DMS153 treated with DMSO at 0.1 percent for 48 hours (cell line): Measurements from ENCODE around the gene MEIS1.
"Not testable (repeated sequence)": the region's sequence is repeated elsewhere in the genome, so short reads cannot be mapped to it uniquely, and the experiment has no call there.

ENCODE experiments used
- DNase-seq: peaks from one replicate; lab custom pipeline; 2025; ENCODE audit not compliant: unreplicated experiment; lab: John Stamatoyannopoulos, UW

Gene MEIS1

DNA sequence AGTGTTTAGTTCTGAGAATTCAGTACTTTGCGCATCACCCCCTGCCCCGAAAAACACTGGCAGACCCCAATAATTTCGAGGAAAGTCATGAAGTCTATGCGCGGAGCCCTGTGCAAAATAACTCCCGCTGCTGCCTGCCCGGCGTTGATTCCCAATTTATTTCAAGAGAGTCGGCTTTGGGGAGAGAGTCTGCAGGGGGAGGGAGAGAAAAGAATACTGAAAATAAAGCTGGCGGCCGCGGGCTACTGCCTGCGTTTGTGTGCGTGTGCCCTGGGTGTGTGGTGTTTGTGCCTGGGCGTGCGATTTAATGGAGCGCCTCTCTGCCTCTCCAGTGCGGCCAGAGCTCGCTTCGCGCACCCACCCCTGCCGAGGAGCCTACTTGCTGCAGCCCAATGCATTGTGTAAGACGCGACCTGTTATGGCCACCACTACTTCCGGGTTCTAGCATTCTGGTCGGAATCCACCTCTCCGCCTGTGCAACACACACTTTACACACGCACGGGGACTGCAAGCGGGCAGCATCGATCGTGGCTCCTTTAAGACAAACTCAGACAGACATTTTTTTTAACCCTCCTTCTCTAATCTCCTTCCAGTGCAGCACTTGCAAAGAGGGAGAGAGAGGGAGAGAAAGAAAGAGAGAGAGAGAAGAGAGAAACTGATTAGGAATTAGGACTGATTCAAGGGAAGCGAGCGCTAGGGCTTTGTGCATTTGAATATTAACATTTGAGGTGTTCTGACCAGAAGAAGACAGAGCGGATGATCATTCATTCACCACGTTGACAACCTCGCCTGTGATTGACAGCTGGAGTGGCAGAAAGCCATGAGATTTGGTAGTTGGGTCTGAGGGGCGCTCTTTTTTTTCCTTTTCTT, at the start of gene MEIS1:
TSS of gene MEIS1 (plus strand) at position 447 of the 870 bp plus-strand sequence. CDS start 732 bp downstream, outside the sequence.
- DNase-seq: peak; percentile 91

DNA sequence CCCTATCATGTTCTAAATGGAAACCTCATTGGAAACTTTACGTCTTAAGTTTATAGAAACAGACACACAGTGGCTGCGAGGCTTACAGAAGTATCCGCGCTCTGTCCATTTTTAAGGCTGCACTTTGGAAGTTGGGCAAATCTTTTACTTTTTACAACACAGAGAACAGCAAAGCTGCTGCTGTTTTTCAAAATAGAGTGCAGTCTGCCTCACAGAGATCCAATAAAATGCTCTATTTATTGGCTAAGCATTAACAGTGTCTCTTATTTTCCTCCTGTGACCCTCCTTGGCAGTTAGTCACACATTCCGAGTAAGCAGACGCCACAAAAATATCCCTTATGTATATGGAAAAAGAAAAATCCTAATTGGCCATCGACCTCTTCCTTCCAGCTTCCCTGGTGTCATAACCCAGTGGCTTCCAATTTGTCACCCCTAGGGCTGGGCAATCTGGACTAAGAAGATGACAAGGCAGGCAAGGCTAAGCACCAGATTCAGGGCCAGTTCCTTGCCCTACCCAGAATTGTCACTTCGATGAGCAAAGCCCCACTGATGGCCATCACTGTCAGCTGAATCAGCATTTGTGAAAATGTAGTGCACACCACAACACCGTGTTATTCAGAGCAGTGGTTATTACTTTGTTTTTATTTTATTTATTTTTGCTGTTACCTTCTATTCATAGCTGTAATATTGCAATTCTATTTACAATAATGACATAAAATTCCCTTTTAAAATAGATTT, 47.7 kb upstream of the MEIS1 start:
- DNase-seq: no peak

DNA sequence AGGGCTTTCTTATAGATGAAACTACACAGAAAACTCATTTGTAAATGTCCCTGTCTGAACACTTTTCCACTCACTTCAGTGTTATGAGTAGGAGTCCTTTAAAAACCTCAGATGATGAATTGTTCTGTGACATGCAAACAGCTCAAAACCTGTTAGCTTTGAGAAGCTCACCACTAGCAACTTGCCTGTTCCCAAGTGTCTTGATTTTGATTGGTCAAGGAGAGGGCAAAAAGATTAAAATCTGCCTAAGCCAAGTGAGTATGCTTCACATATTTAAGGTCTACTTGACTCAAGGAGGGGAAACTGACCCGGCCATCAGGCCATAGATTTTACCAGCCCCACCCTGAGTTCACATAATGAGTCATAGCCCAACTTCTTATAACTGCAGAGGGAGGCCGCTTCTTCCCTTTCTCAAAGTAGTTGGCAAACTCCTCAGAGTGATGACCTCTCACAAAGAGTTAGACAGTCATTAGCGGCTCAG, 45.2 kb upstream of the MEIS1 start:
- DNase-seq: no peak

DNA sequence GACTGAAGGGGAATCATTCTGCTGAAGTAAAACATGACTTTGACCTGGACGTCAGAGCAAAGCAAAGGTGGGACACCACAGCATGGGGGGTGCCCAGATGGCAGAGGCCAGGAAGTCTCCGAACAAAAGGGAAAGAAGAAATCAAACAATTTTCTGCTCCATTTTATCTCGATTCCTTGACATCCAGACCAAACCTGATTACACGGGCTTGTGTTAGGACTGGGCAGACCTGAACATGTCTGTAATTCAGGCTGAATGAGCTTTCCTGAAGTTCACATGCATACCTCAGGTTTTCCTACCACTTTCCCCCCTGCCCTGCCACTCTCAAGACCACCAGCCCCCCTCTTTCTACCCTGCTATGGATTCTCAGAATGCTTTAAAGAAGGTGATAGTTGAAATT, 44.8 kb upstream of the MEIS1 start:
- DNase-seq: no peak

DNA sequence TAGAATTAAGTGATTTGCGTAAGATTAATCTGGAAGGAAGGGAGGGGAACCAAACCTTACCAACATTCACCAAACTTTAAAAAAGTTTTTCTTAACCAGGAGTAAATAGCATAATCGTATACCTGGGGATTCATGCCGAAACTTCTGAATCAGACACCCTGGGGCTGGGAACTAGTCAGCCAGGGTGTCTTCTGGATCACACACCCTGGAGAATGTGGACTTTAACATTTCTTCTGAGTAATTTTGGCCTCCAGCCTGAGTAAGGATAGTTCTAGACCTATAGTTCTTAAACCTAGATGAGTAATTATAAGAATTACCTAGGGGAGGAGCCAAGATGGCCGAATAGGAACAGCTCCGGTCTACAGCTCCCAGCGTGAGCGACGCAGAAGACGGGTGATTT, 44.1 kb upstream of the MEIS1 start:
- peak; percentile 8 for DNase-seq

DNA sequence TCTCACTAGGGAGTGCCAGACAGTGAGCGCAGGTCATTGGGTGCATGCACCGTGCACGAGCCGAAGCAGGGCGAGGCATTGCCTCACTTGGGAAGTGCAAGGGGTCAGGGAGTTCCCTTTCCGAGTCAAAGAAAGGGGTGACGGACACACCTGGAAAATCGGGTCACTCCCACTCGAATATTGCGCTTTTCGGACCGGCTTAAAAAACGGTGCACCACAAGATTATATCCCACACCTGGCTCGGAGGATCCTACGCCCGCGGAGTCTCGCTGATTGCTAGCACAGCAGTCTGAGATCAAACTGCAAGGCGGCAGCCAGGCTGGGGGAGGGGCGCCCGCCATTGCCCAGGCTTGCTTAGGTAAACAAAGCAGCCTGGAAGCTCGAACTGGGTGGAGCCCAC, 43.7 kb upstream of the MEIS1 start:
- DNase-seq: not testable (repeated sequence)

DNA sequence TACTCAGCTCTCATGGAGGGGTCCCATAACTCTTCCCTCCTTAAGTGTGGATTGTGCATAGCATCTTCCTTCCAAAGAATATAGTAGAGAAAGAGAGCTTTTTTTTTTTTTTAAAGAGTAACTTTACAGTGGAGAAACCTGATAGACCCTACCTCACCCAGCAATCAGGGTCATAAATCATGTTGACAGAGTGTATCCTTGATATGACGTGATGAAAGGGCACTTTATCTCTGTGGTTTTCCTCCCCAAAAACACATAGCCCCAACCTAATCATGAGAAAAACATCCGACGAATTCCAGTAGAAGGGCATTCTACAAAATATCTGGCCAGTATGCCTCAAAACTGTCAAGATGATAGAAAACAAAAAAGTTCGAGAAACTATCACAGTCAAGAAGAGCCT, 29.5 kb upstream of the MEIS1 start:
- no peak for DNase-seq

DNA sequence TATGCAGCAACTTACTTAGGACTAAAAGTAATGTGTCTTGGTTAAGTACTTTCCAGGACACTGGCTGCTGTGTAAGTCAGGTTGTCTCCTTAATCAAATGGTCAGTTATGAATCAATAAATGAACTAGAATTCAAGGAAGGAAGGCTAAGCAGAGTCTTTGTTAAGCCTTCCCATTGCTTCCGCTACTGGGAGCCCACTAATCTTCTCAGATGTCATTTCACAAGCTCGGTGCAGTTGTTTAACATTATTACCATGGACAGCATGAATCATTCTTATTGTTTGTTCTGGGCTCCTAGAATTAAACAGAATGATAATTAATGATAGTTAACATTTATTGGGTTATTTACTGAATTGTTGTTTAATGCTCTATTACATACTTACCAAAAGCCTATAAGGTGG, 26.0 kb upstream of the MEIS1 start:
- DNase-seq: no peak

DNA sequence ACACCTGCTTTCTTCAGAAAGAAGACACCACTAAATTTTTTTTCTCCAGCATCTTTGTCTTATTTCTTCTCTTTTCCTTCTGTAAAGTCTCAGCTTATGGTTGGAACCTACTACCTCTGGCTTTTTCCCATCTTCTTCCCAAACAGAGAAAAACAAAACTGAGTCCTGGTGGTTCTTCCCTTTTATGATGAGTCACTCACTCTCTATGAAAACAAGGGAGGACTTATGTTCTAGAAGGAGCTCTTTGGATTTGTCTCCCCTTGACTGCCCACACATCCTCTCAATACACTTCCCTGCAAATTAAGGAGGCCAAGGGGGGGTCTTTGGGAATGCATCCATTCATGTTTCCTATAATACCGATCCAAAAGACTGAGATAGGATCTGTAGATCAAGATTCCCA, 22.1 kb upstream of the MEIS1 start:
- DNase-seq: no peak

DNA sequence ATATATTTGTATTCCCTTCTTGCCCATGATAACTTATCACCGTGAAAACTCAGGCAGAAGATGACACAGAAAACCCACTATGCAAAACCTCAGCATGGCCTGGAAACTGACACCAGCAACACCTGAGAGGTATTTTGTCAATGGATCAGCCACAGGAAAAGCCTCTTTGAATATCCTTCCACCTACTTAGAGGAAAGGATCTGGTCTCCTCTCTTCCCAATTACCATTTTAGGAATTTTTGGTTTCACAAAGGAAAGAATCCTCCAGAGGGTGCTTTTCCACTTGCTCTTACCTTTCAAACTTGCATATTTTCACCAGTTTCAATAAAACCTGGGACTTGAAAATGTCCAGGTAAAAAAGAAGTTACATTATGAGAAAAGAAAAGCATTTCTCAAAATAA, 20.0 kb upstream of the MEIS1 start:
- no peak for DNase-seq

DNA sequence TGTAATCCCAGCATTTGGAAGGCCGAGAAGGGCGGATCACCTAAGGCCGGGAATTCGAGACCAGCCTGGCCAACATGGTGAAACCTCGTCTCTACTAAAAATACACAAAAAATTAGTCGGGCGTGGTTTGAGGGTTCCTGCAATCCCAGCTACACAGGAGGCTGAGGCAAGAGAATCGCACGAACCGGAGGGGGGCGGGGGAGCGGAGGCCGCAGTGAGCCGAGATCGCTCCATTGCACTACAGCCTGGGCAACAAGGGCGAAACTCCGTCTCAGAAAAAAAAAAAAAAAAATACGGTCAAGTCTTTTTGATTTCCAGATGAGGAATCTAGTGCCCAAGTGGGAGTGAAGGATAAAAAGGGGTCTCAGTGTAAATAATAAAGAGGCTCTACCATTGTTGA, 16.5 kb upstream of the MEIS1 start:
- DNase-seq: no peak

DNA sequence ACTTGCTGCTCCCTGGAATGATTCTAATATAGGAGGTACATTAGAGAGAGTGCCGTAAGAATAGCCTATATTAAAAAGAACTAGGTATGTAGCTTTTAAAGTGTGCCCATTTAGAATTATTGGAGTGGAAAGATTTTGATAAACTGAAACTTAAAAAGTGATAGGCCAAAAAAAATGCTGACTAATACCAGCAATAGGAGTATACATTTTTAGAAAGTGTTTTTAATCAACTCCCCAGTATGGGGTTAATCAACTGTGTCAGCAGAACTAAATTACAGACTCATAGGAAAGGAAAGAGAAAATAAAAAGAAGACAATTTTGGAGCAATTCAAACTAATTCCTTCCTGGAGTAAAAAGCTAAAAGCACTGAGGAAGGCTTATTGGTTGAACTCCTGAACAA, 13.3 kb upstream of the MEIS1 start:
- no peak for DNase-seq

DNA sequence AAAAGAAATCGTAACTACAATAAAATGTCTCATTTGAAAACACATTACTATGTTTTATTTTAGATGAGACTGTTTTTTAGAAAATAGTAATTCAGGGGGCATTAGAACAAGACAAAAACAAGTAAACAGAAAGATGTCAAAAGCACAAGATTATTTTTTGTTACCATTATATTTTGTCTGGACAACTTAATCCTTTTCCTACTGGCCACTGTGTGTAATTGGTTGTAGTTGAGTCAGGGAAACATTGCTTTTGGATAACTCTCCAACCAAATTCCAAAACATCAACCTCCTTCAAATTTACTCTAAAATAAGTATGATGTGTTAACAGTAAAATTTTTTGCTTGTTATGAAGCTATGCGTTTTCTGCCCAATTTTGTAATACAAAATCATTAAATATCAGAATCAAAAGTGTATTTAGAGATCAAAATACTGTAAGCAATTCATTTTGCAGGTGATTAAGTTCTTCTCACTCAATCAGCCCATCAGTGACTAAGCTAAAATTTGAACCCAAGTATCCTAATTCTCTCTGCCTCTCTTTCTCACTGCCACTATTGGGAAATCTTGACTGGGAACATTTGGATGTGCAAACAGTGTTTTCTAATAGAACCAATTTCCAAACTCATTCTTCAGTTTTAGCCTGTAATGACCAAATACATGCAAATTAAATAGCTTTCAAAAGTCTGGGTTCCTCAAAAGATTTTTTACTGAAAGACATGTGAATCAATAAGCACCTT, 11.4 kb upstream of the MEIS1 start:
- DNase-seq: no peak

DNA sequence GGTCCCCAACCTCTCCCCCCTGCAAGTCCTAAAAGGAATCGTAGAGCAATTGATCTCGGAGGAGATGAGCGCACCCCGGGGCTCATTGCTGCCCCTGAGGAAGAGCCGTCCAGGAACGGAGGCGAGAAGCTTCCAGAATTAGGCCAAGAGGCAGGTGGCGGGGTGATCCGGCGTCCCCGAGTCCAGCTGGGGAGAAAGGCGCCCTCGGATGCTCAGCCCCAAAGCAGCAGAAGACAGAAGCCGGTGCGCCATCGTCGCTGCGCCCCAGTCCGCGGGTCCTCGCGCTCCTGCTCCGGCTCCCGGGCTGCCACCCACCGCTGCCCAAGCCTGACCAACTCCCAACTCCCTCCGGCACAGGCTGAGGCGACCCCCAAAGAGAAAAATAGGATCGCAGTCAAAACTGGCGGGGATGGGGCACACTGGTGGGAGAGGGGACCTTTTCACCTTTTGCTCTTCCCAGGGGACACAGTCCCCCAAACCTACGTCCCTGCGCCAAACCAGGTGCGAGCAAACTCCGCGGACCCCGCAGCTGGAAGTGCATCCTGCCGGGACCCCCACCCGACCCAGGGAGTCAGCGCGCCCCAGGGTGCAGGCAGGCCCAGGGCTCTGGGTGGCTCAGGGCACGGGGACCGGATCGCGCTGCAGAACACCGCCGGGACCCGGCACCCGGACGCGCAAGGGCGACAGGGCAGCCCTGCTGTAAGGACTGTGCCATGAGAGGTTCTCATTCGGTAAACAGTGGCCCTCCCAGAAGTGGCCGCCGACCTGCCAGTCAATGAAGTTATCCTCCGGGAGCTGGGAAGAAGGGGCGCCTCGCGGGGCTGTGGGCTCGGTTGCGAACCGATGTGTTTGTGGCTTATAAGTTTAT, 8.4 kb upstream of the MEIS1 start:
- DNase-seq: no peak

DNA sequence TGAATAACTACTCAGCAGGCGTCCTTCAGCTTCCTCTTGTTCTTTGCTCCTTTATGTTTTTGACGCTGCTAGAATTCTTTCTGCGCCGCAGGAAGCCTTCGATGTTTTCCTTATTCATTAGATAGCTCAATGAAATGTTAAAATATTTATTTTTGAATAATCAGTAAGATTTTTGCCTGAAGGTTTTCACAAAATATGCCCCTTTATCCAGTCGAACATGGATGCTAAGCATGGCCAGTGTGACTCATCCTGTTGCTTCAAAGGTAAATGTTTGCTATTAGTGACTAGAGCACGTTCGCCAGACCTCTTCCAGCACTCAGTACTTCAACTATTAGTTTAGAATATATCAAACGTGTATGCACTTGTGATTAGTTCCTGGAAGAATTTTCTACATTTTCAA, 7.6 kb upstream of the MEIS1 start:
- no peak for DNase-seq

DNA sequence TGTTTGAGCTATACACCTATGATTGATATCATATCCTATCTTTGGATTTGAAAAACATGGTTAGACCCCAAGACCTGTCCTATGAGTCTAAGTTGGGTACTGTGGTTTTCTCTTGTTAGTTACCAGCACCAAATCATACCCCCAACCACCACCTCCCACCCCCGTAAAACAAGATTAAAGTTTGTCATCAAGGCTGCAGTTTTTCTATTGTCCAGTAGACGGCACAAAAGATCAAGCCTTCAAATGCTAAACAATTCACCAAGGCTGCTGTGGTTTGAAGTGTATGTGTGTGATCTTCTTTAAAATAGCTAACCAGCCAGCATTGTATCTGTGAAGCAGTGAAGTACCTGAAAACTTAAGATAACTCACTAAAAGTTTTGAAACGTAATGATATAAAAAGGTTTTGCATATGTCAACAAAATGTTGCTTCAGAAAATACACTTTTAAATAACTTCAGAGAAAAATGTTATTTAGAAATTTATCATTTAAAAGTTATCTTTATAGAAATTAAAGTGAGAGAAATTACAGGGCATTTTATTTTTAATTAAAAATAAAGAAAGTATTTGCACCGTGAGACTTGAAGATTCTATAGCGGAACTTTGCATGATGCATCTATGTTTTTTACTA, 5.8 kb upstream of the MEIS1 start:
- DNase-seq: peak; percentile 53

DNA sequence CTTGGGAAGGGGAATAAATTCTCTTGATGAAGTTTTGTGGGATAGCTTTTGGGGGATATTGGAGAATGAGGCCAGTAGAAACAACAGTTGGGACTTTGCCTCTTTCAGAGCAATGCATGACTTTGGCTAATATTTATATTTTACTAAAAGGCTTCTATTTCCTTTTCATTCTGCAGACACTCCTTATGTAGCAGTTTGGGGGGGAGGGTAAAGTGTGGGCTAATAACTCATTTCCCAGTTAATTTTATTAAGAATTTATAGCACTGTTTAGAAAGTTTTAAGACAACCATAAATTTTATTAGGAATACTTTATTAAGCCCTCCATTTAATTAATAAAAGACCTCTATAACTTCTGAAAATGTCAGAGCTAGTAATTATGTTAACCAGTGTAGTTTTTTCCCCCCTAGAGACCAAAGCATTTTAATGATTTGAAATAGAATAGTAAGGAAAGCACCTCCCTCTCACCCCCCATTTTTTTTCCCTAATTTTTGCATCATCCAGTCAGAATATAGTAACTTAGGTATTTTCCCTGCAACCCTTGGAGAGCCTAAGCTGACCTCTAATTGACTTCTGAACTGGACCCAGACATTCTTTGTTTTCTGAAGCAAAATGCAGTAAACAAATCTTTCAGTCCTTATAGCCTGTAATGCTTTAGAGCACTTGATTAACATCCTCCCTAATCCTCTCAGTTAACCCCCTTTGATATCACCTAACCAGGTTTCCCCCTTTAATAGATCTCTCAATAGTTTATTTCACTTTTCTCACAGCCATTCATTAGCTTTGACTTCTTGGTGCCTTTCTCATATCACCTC, 5.0 kb upstream of the MEIS1 start:
- DNase-seq: no peak

DNA sequence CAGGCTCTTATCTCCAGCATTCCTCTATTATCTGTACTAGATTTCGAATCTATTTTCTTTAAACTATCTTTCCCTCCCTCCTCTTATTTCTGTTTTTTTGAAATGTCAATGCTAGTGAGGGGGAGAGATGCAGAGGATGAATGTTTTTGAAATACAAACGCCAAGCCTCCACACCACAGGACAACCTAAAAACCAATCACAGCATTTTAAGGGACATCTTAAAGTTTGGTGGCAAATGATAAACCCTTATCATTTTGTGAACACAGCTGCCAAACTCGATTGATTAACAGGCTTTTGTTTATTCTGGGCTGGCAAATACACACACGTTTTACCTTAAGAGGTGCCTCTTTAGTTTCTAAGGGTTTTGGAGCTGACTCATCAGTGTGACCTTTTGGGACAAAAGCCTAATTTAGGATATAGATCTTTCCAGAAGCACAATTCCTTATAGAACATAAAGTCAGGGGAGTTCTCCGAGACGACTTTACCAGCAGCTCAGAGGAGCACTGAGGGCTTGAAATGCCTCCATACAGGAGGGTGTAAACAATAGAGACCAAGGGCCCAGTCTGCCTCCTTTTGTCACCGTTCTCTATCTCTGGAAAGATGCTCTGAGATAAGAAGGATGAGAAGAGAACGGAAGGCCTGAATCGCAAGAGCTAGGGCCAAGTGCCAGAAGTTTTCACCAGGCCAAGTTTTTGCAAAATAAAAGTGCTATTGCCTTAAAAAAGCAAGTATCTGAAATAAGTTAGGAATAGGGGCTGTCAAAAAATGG, 4.2 kb upstream of the MEIS1 start:
- no peak for DNase-seq

DNA sequence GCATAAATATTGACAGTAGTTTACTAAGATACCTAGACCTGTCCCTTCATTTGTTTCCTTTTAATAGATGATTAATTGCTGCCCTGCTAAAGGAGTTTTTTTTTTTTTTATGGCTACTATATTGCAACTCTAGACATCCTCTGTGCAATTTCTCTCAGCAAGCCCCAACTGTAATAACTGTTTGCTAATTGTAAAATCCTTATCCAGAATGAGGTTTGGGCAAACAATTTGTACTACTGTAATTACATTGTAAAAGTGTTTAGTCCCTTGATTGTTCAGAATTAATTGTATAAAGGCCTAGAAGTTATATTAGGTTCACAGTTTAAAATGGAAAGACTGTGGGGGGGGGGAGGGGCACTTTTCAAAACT, 3.7 kb upstream of the MEIS1 start:
- no peak for DNase-seq
